Stimulated activated CD4-positive, alpha-beta T cell treated with anti-CD3 and anti-CD28 coated beads, Interleukin-15, amount 100 ng/mL, for 1 hour (primary cell): ENCODE measurements around the gene OR5M8.

Source experiments
- DNase-seq, 2 donors: peaks; one replicate each; pipeline ENCODE4 v3.0.0-alpha.2; 2020; ENCODE audit warnings: low read depth in 1 of 2, low spot score in 1 of 2

OR5M8 gene

GRCh38 chr11:56491270-56491669, at the start of gene OR5M8:
Gene OR5M8, minus strand, starts transcription at chr11:56491370. Its CDS starts 0 bp downstream, at chr11:56491370.
- DNase-seq: no peak

DNA sequence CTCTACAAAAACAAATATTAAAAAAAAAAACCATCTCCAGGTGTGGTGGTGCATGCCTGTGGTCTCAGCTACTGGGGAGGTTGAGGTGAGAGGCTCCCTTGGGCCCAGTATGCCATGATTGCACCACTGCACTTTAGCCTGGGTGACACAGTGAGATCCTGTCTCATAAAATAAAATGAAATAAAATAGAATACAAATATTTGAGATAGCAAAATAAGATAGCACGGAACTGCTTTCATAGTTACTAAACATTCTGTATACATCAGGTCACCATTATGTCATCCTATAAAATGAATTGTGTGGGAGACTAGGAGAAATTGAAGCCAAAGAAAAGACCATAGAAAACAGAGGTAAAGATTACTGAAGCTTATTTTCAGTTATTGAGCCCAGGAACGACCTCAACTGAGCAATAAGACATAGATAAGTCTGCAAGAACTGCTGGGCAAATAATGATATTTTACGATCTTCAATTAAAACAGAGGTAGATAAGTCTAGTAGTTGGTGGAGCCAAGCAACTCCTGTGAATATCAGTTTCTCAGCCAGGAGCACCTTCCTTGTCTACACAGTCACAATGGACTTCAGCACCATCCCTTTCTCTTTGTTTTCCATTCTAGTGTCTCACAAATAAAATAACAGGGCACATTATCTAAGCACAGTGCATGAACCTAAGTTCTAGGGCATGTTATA, 42.0 kb upstream of the OR5M8 start:
- no peak for DNase-seq

GRCh38 chr11:56531856-56532255, 40.7 kb upstream of the OR5M8 start:
- no peak for DNase-seq

GRCh38 chr11:56522008-56522407, 30.8 kb upstream of the OR5M8 start:
- no peak for DNase-seq

DNA sequence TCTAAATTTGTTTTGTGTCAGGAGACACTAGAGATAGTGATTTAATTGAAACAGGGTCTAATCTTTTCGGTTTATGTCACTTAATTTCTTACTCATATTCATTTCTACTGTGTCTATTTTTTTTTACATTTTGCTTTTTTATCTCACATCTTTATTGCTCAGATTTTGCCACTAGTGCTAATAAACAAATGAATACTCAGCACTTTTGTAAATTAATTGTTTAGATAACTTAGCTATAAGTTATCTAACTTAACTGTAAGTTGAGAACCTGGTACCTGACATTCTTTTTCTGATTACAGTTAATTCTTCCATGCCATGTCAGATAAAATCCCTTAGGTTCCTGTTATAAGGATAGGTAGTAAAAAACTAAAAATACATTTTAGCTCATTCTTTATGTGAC, 22.1 kb upstream of the OR5M8 start:
- DNase-seq: no peak

DNA sequence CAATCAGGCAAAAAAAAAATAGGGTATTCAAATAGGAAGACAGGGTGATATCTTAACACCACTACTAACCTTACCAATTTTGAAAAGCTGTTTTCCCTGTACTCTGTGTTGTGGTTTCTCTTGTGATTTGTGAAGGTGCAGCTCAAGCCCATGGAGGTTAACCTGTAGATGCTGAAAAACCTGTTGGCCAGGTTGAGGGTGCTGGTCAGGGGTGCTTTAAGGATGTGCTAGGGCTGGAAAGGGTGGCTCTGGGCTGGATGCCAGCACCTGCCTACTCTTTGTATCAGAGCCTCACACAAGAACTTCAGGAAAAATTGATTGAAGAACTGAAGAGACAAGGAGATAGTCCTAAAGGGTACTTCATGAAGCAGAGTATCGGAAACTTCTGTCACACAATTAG, 18.3 kb upstream of the OR5M8 start:
- no peak for DNase-seq

DNA sequence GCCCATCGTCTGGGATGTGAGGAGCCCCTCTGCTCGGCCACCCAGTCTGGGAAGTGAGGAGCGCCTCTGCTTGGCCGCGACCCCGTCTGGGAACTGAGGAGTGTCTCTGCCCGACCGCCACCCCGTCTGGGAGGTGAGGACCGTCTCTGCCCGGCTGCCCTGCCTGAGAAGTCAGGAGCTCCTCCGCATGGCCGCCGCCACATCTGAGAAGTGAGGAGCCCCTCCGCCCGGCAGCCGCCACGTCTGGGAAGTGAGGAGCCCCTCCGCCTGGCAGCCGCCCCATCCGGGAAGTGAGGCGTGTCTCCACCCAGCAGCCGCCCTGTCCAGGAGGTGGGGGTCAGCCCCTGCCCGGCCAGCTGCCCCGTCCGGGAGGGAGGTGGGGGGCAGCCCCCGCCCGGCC, 5.8 kb upstream of the OR5M8 start:
- DNase-seq: no peak

- no peak for DNase-seq
Measured at GRCh38 chr11:56495117-56495516, 3.9 kb upstream of the OR5M8 start.

DNA sequence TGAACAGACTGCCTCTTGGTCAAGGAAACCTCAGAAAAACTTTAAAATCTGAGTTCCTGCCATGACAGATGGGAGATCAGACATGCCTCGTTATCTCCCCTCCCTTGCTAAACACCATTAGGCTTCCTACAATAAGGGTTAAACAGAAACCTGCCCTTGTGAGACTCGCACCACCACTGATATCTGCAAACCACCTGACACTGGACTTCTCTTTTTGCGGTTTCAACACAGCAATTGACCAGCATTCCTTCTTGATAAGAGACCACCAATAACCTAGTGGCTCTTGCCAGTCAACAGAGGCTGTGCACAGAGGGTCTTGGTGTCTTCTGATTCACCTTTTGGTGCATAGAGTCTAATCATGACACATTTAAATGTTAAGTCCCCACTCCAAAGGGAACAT, 4.4 kb downstream of the OR5M8 start:
- no peak for DNase-seq

DNA sequence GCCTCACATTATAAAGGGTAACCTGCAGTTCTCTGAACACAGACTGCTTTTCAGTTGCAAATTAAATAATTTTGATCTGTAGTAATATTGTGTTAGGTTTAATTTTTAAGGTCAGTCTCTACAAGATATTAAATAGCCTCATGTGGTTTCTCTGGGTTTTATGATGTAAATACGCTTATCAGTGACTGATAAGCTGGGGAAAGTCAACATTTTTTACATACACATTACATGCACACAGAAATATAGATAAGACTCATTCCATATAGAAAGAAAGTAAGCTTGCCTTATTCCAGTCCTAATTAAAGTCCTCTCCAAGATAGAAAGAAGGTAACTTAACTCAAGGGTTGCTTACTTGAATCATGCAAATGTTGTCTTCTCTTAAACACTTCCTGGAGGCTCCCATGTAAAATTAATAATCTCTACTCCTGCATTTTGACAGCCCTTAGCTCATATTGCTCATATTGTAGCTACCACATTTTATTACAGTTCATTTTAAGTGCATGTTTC, 16.4 kb downstream of the OR5M8 start:
- no peak for DNase-seq

DNA sequence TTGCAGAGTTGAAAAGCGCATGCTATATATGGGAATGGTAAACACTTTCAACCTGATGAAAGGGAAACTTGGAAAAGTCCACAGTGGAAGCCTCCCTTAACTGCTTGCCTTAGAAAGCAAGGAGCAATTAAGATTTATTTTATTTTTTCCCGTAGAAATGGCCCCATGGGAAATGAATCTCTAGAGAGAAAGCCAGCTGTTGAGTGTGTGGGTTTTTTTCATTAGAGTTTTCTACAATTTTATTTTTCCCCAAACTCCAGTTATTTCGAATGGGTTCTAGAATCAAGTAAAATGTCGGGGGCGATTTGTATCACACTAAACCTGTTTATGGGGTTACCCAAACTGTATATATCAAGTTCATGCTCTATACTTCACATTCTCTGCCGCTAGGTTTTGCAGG, 17.9 kb downstream of the OR5M8 start, which contains the start of gene OR5M3:
TSS of gene OR5M3 (minus strand) at position 101 of the 400 bp plus-strand sequence. CDS start 2,855 bp downstream, outside the sequence.
- no peak for DNase-seq

DNA sequence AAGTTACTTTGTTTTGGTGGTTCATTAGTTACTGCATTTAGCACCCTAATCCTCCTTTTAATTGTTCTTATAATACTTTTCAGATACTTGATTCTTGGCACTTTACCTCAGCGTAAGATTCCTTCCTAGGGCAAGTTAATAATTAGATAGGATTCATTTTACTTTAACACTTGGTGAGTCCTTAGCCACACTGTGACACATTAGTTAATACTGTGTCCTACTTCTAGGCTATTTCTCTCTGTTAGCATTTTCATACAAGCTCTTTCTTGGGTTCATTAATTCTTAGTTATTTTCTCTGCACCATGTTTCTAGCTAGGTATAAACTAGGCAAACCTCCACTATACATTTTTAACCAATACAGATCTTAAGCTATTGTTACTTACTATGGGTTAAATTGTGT, 34.1 kb downstream of the OR5M8 start:
- no peak for DNase-seq

- no peak for DNase-seq
Measured at GRCh38 chr11:56453521-56453920, 37.6 kb downstream of the OR5M8 start.
